PC-9 (cell line): ENCODE measurements around the gene ACSL6.

ENCODE experiments used
- EZH2 ChIP-seq: fragments of 200-600 bp; sonication (generic); IDR thresholded peaks from 2 replicates; pipeline ENCODE4 v1.8.0; 2017; ENCODE audit warnings: antibody characterized with exemption, low read depth
- TF ChIP-seq, protein P1 (sequence below): fragments of 200-600 bp; sonication (generic); conservative IDR thresholded peaks from 2 replicates; pipeline ENCODE4 v1.6.1; 2017; ENCODE audit warnings: mixed run types, antibody characterized with exemption, mild to moderate bottlenecking, moderate library complexity

DNA sequence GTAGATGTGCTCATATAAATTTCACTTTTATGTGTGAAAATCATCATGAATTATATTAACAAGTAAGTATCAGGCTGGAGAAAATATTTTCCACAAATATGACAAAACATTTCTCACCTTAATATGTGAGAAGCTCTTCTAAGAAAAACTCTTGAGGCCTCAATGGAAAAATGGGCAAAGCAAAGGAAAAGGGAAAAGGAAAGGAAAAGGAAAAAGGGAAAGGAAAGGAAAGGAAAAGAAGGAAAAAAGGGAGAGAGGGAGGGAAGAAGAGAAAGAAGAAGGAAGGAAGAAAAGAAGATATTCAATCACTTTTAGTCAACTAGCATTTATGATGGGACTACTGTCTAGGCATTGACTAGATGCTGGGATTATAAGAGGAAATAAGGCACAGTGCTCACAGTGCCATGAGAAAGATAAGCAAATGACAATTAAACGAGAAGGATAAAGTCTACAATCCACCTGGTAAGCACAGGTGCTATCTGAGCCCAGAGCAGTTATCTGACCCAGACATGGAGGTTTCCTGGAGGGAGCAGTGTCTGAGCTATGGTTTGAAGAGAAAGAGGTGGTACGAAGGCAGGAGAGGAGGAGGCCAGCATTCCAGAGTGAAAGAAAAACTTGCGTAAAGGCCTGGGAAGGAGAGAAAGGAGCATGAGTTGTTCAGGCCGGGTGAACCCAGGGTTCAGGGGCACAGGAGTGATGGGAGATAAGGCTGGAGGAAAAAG is 18.3 kb upstream of the ACSL6 start:
- TF ChIP-seq, protein P1, sequence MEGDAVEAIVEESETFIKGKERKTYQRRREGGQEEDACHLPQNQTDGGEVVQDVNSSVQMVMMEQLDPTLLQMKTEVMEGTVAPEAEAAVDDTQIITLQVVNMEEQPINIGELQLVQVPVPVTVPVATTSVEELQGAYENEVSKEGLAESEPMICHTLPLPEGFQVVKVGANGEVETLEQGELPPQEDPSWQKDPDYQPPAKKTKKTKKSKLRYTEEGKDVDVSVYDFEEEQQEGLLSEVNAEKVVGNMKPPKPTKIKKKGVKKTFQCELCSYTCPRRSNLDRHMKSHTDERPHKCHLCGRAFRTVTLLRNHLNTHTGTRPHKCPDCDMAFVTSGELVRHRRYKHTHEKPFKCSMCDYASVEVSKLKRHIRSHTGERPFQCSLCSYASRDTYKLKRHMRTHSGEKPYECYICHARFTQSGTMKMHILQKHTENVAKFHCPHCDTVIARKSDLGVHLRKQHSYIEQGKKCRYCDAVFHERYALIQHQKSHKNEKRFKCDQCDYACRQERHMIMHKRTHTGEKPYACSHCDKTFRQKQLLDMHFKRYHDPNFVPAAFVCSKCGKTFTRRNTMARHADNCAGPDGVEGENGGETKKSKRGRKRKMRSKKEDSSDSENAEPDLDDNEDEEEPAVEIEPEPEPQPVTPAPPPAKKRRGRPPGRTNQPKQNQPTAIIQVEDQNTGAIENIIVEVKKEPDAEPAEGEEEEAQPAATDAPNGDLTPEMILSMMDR: no peak
- no peak for TF ChIP-seq EZH2
